A673 (cell line): ENCODE data around the gene CELF1. TPM values are rescaled to one million over a fixed set of nuclear protein-coding genes. Genes with fewer than 3 reads are reported as not detected.

Experiments used
- BruUV-seq: library from RNA; stranded (reverse); fragments of 400-500 nt; replicated peaks from 2 replicates; lab custom pipeline; 2021; lab: Mats Ljungman, UMichigan
- CTCF ChIA-PET: fragments of 300-600 bp; sonication (Branson Sonifier 250); formaldehyde crosslinking; loops from one replicate; lab custom pipeline; 2022; ENCODE audit warnings: antibody characterized with exemption; lab: Charles Lee
- POLR2A ChIA-PET: fragments of 300-600 bp; sonication (Branson Sonifier 250); formaldehyde crosslinking; loops from one replicate; lab custom pipeline; 2022; ENCODE audit warnings: antibody characterized with exemption; ENCODE audit not compliant: low non-redundant PET; lab: Charles Lee
- DNase-seq: peaks from one replicate; pipeline ENCODE4 v3.0.0-alpha.2; 2015; ENCODE audit warnings: low spot score
- H3K27ac ChIP-seq: fragments of 200-600 bp; sonication (generic); 2 replicates; pipeline ENCODE4 v1.5.1; 2016; ENCODE audit warnings: mixed run types, low read depth, mild to moderate bottlenecking, mixed read lengths, antibody characterized with exemption, low read length; ENCODE audit not compliant: poor library complexity, severe bottlenecking
- H3K27me3 ChIP-seq: fragments of 200-600 bp; sonication (generic); replicated peaks from 2 replicates; pipeline ENCODE4 v1.6.1; 2017; ENCODE audit warnings: mixed run types, low read depth, mild to moderate bottlenecking, mixed read lengths, antibody characterized with exemption, low read length; ENCODE audit not compliant: insufficient read depth, poor library complexity
- H3K36me3 ChIP-seq: fragments of 200-600 bp; sonication (generic); 2 replicates; pipeline ENCODE4 v1.6.1; 2016; ENCODE audit warnings: mixed run types, mild to moderate bottlenecking, mixed read lengths, antibody characterized with exemption, low read length; ENCODE audit not compliant: insufficient read depth, poor library complexity, severe bottlenecking
- H3K4me1 ChIP-seq: fragments of 200-600 bp; sonication (generic); 2 replicates; pipeline ENCODE4 v1.6.1; 2017; ENCODE audit warnings: mixed run types, mild to moderate bottlenecking, mixed read lengths, antibody characterized with exemption, low read length; ENCODE audit not compliant: insufficient read depth, poor library complexity, severe bottlenecking
- H3K4me3 ChIP-seq: fragments of 200-600 bp; sonication (generic); 2 replicates; pipeline ENCODE4 v1.5.1; 2016; ENCODE audit warnings: low read depth, mixed run types, mild to moderate bottlenecking, mixed read lengths, low read length; ENCODE audit not compliant: poor library complexity, severe bottlenecking
- H3K9me3 ChIP-seq: fragments of 200-600 bp; sonication (generic); 2 replicates; pipeline ENCODE4 v1.6.1; 2016; ENCODE audit warnings: mixed run types, low read depth, mild to moderate bottlenecking, mixed read lengths, antibody characterized with exemption, low read length; ENCODE audit not compliant: poor library complexity, severe bottlenecking
- CTCF ChIP-seq: fragments of 300-800, 200-600 bp; sonication (generic); conservative IDR thresholded peaks from 2 replicates; pipeline ENCODE4 v1.5.1; 2017; ENCODE audit warnings: low read depth, mild to moderate bottlenecking, antibody characterized with exemption, low read length, moderate library complexity, mixed read lengths
- EZH2 ChIP-seq: fragments of 200-600 bp; sonication (generic); IDR thresholded peaks from 2 replicates; pipeline ENCODE4 v1.6.1; 2017; ENCODE audit warnings: borderline replicate concordance, low read depth, mild to moderate bottlenecking, mixed read lengths, antibody characterized with exemption, low read length; ENCODE audit not compliant: poor library complexity, severe bottlenecking
- intact Hi-C: fragments of 100-400 bp; cut with micrococcal nuclease; formaldehyde crosslinking; loops from one replicate; pipeline ENCODE4 v1.10.0; 2022; ENCODE audit not compliant: unreplicated experiment
- total RNA-seq: library from RNA; stranded (reverse); gene quantifications from 2 replicates; pipeline ENCODE4 v1.2.3, GENCODE V29; 2021

Gene CELF1
- total RNA-seq, 1 experiment from 2014 or later = 257 TPM

- no peaks in the 10 kb centered on the region for H3K9me3 ChIP-seq
- CTCF ChIA-PET = no interaction called here
- BruUV-seq = no TSS peak
- POLR2A ChIA-PET = no interaction called here
- TF ChIP-seq CTCF (no peak), EZH2 (no peak)
- no peaks in the 10 kb centered on the region for H3K27me3 ChIP-seq
- peaks cover 42% of the 10 kb centered on the region for H3K4me1 ChIP-seq
- H3K4me3 ChIP-seq = no peak overlapping the region
- intact Hi-C loops = no loop called here
- H3K27ac ChIP-seq = peak overlapping the region; percentile 0
- no peak for DNase-seq
- H3K36me3 ChIP-seq = peaks cover 21% of the 10 kb centered on the region
These were observed 50.2 kb downstream of the CELF1 start for GRCh38 chr11:47502767-47503166.

- no TSS peak for BruUV-seq
- Histone ChIP-seq H3K27me3 (no peaks in the 10 kb centered on the region), H3K27ac (peak overlapping the region; percentile 15), H3K9me3 (no peaks in the 10 kb centered on the region), H3K4me1 (peaks cover 49% of the 10 kb centered on the region), H3K36me3 (peaks cover 23% of the 10 kb centered on the region), H3K4me3 (no peak overlapping the region)
- intact Hi-C loops = no loop called here
- POLR2A ChIA-PET = no interaction called here
- TF ChIP-seq EZH2 = no peak
- no peak for TF ChIP-seq CTCF
- CTCF ChIA-PET = no interaction called here
- DNase-seq = no peak
These were observed 51.8 kb downstream of the CELF1 start for GRCh38 chr11:47501101-47501500.

- intact Hi-C loops = no loop called here
- no peak overlapping the region for H3K4me3 ChIP-seq
- no peaks in the 10 kb centered on the region for H3K27me3 ChIP-seq
- POLR2A ChIA-PET = no interaction called here
- DNase-seq = no peak
- BruUV-seq = no TSS peak
- H3K9me3 ChIP-seq = no peaks in the 10 kb centered on the region
- peaks cover 58% of the 10 kb centered on the region for H3K4me1 ChIP-seq
- TF ChIP-seq CTCF (no peak), EZH2 (no peak)
- H3K27ac ChIP-seq = peak overlapping the region; percentile 15
- peaks cover 28% of the 10 kb centered on the region for H3K36me3 ChIP-seq
- CTCF ChIA-PET = no interaction called here
These were observed 52.8 kb downstream of the CELF1 start for GRCh38 chr11:47500121-47500520.
